AG09309 (cell line): ENCODE results near the gene SLC39A13.

Experiments
- DNase-seq: peaks from one replicate; pipeline ENCODE4 v3.0.0-alpha.2; 2010; ENCODE audit warnings: low read depth
- H3K4me3 ChIP-seq: 2 replicates; pipeline ENCODE4 v1.5.1; 2011; ENCODE audit warnings: mild to moderate bottlenecking, low read depth, low read length, moderate library complexity; ENCODE audit not compliant: control insufficient read depth
- TF ChIP-seq, protein P1 (sequence below): IDR thresholded peaks from 2 replicates; pipeline ENCODE4 v1.5.1; 2011; ENCODE audit warnings: mild to moderate bottlenecking, low read depth, low read length, inconsistent platforms; ENCODE audit not compliant: insufficient read depth, control insufficient read depth; ENCODE audit errors: missing control alignments

SLC39A13 gene

DNA sequence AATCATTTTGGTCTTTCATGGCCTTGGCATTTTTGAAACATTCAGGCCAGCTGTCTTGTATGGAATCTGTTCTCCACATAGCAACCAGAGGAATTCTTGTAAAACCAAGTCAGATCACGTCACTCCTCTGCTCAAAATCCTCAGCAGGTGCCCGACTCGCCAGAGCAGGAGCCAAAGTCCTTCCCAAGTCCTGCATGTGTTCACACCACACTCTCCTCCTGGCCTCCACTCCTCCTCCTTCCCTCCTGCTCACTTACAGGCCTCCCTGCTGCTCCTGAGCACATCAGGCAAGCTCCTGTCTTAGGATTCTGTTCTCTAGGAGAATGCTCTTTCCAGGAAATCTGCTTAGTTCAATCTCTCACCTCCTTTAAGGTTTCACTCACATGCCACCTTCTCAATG lies 24.8 kb downstream of the SLC39A13 start:
- DNase-seq: peak; percentile 52
- TF ChIP-seq, protein P1, sequence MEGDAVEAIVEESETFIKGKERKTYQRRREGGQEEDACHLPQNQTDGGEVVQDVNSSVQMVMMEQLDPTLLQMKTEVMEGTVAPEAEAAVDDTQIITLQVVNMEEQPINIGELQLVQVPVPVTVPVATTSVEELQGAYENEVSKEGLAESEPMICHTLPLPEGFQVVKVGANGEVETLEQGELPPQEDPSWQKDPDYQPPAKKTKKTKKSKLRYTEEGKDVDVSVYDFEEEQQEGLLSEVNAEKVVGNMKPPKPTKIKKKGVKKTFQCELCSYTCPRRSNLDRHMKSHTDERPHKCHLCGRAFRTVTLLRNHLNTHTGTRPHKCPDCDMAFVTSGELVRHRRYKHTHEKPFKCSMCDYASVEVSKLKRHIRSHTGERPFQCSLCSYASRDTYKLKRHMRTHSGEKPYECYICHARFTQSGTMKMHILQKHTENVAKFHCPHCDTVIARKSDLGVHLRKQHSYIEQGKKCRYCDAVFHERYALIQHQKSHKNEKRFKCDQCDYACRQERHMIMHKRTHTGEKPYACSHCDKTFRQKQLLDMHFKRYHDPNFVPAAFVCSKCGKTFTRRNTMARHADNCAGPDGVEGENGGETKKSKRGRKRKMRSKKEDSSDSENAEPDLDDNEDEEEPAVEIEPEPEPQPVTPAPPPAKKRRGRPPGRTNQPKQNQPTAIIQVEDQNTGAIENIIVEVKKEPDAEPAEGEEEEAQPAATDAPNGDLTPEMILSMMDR: no peak

DNA sequence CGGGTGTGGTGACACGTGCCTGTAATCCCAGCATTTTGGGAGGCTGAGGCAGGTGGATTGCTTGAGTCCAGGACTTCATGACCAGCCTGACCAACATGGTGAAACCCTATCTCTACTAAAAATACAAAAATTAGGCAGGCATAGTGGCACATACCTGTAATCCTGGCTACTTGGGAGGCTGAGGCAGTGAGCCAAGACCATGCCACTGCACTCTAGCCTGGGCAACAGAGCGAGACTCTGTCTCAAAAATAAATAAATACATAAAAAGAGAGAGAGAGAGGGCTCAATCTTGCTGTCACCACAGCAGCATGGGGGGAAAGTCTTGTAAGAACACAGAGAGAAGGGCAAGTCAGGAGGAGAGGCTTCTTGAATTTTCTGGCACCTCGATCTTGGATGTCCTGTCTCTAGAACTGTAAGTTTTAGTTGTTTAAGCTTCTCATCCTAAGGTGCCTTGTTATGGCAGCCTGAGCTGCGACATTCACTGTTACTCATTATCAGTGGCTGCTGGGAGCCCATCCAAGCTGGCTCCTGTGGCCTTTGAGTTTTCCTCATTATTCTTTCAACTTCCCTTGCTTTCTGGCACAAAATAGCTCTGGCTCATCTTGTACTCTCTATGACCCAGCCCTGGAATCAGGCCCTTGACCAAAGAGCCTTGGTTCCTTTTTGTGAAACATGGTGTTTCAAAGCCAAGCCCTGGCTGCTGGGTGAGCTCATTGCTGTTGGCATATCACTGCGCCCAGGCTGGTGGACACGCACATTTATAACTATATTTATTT lies 25.8 kb downstream of the SLC39A13 start:
- peak; percentile 73 for DNase-seq
- no peak overlapping the region for H3K4me3 ChIP-seq
- TF ChIP-seq, protein P1: no peak

More for the DNA sequence above, 24.8 kb downstream of the SLC39A13 start:
- no peak overlapping the region for H3K4me3 ChIP-seq

DNA sequence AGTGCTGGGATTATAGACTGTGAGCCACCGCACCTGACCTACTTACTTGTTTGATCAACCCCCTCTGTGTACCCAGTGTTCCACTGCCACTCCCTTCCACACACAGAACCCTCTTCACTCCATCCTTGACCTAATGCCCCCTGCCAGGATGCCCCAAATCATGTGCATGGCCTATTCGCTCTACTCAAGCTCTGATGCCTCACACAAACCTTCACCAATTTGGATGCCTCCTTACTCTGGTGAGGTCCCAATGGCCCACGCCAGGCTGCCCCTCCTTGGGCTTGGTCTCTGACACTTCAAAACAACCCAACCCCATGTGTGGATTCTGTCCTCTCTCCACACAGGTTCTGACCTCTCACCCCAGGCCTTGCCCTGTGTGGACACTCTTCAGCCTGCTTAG lies 27.3 kb downstream of the SLC39A13 start:
- no peak overlapping the region for H3K4me3 ChIP-seq
- TF ChIP-seq, protein P1: no peak
- no peak for DNase-seq

DNA sequence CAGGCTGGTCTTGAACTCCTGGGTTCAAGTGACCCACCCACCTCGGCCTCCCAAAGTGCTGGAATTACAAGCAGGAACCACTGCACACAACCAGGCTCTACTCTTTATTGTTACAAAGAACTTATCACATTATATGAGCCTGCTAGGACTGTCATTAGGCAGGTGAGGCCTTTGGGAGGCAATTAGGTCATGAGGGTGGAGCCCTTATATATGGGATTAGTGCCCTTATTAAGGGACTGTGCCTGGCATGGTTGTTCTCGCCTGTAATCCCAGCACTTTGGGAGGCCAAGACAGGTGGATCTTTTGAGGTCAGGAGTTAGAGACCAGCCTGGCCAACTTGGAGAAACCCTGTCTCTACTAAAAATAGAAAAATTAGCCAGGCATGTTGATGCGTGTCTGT lies 28.3 kb downstream of the SLC39A13 start:
- H3K4me3 ChIP-seq: no peak overlapping the region
- no peak for DNase-seq
- TF ChIP-seq, protein P1: no peak

DNA sequence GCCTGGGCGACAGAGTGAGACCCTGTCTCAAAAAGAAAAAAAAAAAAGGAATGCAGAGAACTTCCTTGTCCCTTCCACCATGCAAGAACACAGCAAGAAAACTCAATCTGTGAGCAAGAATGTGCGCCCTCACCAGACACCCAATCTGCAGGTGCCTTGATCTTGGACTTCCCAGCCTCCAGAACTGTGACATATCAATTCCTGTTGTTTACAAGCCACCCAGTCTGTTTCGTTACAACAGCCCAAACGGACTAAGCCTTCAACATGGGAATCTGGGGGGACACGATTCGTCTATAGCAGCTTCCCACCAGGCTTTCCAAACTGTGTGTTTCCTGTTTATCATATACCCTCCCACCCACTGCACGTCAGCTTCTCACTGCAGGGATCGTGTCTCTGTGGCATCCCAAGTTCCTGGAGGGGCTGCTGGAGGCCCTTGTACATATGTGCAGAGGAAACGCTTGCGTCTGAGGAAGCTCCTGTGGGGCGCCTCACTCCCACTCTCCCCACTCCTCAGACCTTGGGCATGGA lies 28.9 kb downstream of the SLC39A13 start:
- DNase-seq: no peak
- TF ChIP-seq, protein P1: no peak
- H3K4me3 ChIP-seq: no peak overlapping the region

DNA sequence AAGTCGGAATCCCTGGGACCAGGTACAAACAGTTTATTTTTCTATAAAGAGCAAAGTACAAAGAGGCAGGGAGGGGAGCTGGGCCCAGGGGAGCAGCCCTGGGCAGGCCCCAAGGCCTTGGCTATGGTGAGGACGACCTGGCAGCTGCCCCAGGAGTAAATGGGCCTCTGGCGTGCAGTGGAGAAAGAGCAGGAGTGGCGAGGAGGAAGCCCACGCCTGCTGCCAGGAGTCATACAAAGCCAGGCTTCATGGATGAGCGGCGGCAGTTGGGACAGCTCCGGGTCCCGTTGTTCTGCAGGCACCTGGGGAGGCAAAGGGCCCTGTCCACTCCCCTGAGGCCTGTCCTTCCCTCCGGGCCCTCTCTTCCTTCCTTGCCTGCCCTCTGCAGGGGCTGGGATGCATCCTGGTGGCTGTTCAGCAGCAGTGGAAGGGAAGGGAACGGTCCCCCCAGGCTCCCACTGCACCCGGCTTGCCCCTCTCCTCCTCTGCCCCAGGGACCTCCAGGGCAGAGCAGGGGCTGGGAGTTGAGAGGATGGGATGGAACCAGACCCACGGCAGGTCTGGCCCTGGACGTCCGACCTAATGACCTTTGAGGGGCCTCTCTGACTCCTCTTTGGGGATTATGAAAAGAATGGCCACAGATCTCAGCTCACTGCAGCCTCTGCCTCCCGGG lies 29.5 kb downstream of the SLC39A13 start:
- no peak for DNase-seq
- H3K4me3 ChIP-seq: no peak overlapping the region
- TF ChIP-seq, protein P1: no peak
